Muscle layer of colon (tissue), 2 donors: ENCODE results near the gene SH3RF2.
"Not testable (repeated sequence)": the region's sequence is repeated elsewhere in the genome, so short reads cannot be mapped to it uniquely, and the experiment has no call there.

Source experiments
- H3K27ac ChIP-seq: one replicate; pipeline ENCODE4 v1.7.0; 2013; ENCODE audit warnings: low read depth, mild to moderate bottlenecking, low read length, moderate library complexity
- H3K27me3 ChIP-seq, 2 donors: one replicate each; pipeline ENCODE4 v1.7.0; 2013; ENCODE audit warnings: low read length in 2 of 2, mild to moderate bottlenecking in 2 of 2; ENCODE audit not compliant: insufficient read depth in 2 of 2, control insufficient read depth in 1 of 2
- H3K36me3 ChIP-seq: one replicate; pipeline ENCODE4 v1.7.0; 2013; ENCODE audit warnings: mild to moderate bottlenecking, low read length; ENCODE audit not compliant: insufficient read depth
- H3K4me1 ChIP-seq: one replicate; pipeline ENCODE4 v1.7.0; 2013; ENCODE audit warnings: mild to moderate bottlenecking, low read length; ENCODE audit not compliant: insufficient read depth
- H3K4me3 ChIP-seq, 2 donors: one replicate each; pipeline ENCODE4 v1.7.0; 2013; ENCODE audit warnings: low read length in 2 of 2, low read depth in 1 of 2, mild to moderate bottlenecking in 1 of 2, moderate library complexity in 1 of 2
- H3K9ac ChIP-seq: one replicate; pipeline ENCODE4 v1.7.0; 2013; ENCODE audit warnings: low read length
- H3K9me3 ChIP-seq: one replicate; pipeline ENCODE4 v1.7.0; 2013; ENCODE audit warnings: mild to moderate bottlenecking, low read length
- donor health status: abdominal sarcoma.
- donor health status: Adenocarcinoma of cecum.

Gene SH3RF2

GRCh38 chr5:145981589-145982571, 45.5 kb downstream of the SH3RF2 start:
- Histone ChIP-seq H3K36me3 (no peaks in the 10 kb centered on the region), H3K9me3 (no peaks in the 10 kb centered on the region), H3K27ac (no peak overlapping the region), H3K4me1 (no peaks in the 10 kb centered on the region), H3K9ac (no peak overlapping the region), H3K27me3 (no peaks in the 10 kb centered on the region), H3K4me3 (no peak overlapping the region)

GRCh38 chr5:145982572-145983318, 46.4 kb downstream of the SH3RF2 start:
- H3K9ac ChIP-seq: no peak overlapping the region
- no peaks in the 10 kb centered on the region for H3K36me3 ChIP-seq
- H3K4me3 ChIP-seq: no peak overlapping the region
- H3K27ac ChIP-seq: no peak overlapping the region
- H3K4me1 ChIP-seq: no peaks in the 10 kb centered on the region
- H3K27me3 ChIP-seq: no peaks in the 10 kb centered on the region
- no peaks in the 10 kb centered on the region for H3K9me3 ChIP-seq

- no peaks in the 10 kb centered on the region for H3K9me3 ChIP-seq
- H3K36me3 ChIP-seq: no peaks in the 10 kb centered on the region
- no peak overlapping the region for H3K9ac ChIP-seq
- no peak overlapping the region for H3K27ac ChIP-seq
- no peaks in the 10 kb centered on the region for H3K4me1 ChIP-seq
- H3K4me3 ChIP-seq: no peak overlapping the region
- H3K27me3 ChIP-seq: no peaks in the 10 kb centered on the region
Measured at GRCh38 chr5:145983446-145983845, 47.1 kb downstream of the SH3RF2 start.

- Histone ChIP-seq H3K4me1 (no peaks in the 10 kb centered on the region), H3K9ac (no peak overlapping the region), H3K27ac (no peak overlapping the region)
Measured at GRCh38 chr5:145984072-145984471, 47.7 kb downstream of the SH3RF2 start.

GRCh38 chr5:145987856-145988255, 51.5 kb downstream of the SH3RF2 start:
- Histone ChIP-seq H3K4me3 (no peak overlapping the region), H3K9ac (no peak overlapping the region), H3K27me3 (no peaks in the 10 kb centered on the region), H3K36me3 (no peaks in the 10 kb centered on the region), H3K27ac (no peak overlapping the region), H3K4me1 (no peaks in the 10 kb centered on the region), H3K9me3 (no peaks in the 10 kb centered on the region)

More at GRCh38 chr5:145984072-145984471, 47.7 kb downstream of the SH3RF2 start:
- no peaks in the 10 kb centered on the region for H3K9me3 ChIP-seq
- H3K27me3 ChIP-seq: no peaks in the 10 kb centered on the region
- H3K36me3 ChIP-seq: no peaks in the 10 kb centered on the region
- H3K4me3 ChIP-seq: no peak overlapping the region

- H3K9ac ChIP-seq: no peak overlapping the region
- no peaks in the 10 kb centered on the region for H3K4me1 ChIP-seq
- no peaks in the 10 kb centered on the region for H3K36me3 ChIP-seq
- H3K27ac ChIP-seq: no peak overlapping the region
- H3K27me3 ChIP-seq: no peaks in the 10 kb centered on the region
- H3K4me3 ChIP-seq: no peak overlapping the region
- H3K9me3 ChIP-seq: no peaks in the 10 kb centered on the region
Measured at GRCh38 chr5:145988993-145989392, 52.6 kb downstream of the SH3RF2 start.

- Histone ChIP-seq H3K9ac (no peak overlapping the region), H3K27me3 (no peaks in the 10 kb centered on the region), H3K4me1 (no peaks in the 10 kb centered on the region), H3K9me3 (no peaks in the 10 kb centered on the region), H3K36me3 (no peaks in the 10 kb centered on the region), H3K4me3 (no peak overlapping the region), H3K27ac (no peak overlapping the region)
Measured at GRCh38 chr5:145989428-145989827, 53.0 kb downstream of the SH3RF2 start.

- Histone ChIP-seq H3K27ac (no peak overlapping the region), H3K4me3 (no peak overlapping the region), H3K36me3 (no peaks in the 10 kb centered on the region), H3K4me1 (no peaks in the 10 kb centered on the region), H3K9me3 (no peaks in the 10 kb centered on the region), H3K27me3 (no peaks in the 10 kb centered on the region), H3K9ac (no peak overlapping the region)
Measured at GRCh38 chr5:145990170-145990569, 53.8 kb downstream of the SH3RF2 start.

- no peaks in the 10 kb centered on the region for H3K9me3 ChIP-seq
- no peak overlapping the region for H3K4me3 ChIP-seq
- no peak overlapping the region for H3K27ac ChIP-seq
- H3K27me3 ChIP-seq: no peaks in the 10 kb centered on the region
- no peaks in the 10 kb centered on the region for H3K36me3 ChIP-seq
- no peaks in the 10 kb centered on the region for H3K4me1 ChIP-seq
- no peak overlapping the region for H3K9ac ChIP-seq
Measured at GRCh38 chr5:145991044-145991575, 54.7 kb downstream of the SH3RF2 start.

GRCh38 chr5:145993538-145993937, 57.2 kb downstream of the SH3RF2 start:
- not testable (repeated sequence) for H3K27me3 ChIP-seq, H3K9ac ChIP-seq, H3K9me3 ChIP-seq, H3K36me3 ChIP-seq, H3K4me1 ChIP-seq, H3K27ac ChIP-seq, H3K4me3 ChIP-seq

- no peaks in the 10 kb centered on the region for H3K27me3 ChIP-seq
- no peak overlapping the region for H3K27ac ChIP-seq
- H3K36me3 ChIP-seq: no peaks in the 10 kb centered on the region
- H3K4me3 ChIP-seq: no peak overlapping the region
- no peaks in the 10 kb centered on the region for H3K9me3 ChIP-seq
- no peaks in the 10 kb centered on the region for H3K4me1 ChIP-seq
- no peak overlapping the region for H3K9ac ChIP-seq
Measured at GRCh38 chr5:145996135-145996534, 59.8 kb downstream of the SH3RF2 start.
